GM19324 (cell line): ENCODE measurements around the gene ME3.
"Not testable (repeated sequence)": the region's sequence is repeated elsewhere in the genome, so short reads cannot be mapped to it uniquely, and the experiment has no call there.

Experiments used
- ATAC-seq: cut with Tn5 transposase; IDR thresholded peaks from one replicate; pipeline ENCODE4 v1.9.1; 2021; ENCODE audit warnings: mild to moderate bottlenecking, moderate library complexity; ENCODE audit not compliant: unreplicated experiment, low FRiP score

ME3 gene

GRCh38 chr11:86446924-86447285 is 225.5 kb downstream of the ME3 start:
- no peak for ATAC-seq

- ATAC-seq, result no peak
These were observed 226.1 kb downstream of the ME3 start for GRCh38 chr11:86446163-86446923.

DNA sequence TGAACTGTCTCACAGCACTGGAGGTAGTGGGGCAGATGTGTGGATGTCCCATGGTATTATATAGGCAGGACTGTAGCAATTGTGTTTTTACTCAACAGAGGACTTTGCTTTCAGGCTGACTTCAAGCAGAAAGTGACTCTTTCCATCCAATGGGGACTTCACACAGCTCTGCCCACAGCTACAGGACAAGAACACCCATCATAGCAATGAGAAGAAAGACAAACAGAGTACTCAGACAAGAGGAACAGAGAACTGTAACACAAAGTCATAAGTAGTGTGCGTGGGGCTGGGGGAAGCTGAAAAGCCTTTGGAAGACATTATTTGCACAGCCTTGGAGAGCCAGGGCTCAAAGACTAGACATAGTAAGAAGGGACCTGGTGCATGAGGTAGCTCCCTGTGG is 227.4 kb downstream of the ME3 start:
- no peak for ATAC-seq

DNA sequence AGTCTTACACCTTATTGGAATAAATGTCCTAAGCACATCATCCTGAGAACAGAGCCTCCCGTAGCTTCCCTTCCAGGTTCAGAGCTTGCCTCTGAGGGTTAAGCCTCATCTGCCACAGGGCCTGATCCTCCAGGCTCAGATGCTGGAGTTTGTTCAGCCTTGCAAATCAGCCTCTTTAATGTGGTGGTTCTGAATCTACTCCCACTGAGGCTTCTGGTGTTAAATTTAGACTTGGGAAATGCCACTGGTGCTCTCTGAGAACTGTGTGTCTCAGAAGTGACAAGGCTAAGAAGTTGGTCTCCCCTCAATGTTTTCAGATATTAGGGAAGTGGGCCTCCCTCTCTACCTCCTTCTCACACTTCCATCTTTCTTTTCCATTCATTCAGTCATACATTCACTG is 229.0 kb downstream of the ME3 start:
- no peak for ATAC-seq

GRCh38 chr11:86442827-86443226 is 229.6 kb downstream of the ME3 start:
- ATAC-seq, result no peak

DNA sequence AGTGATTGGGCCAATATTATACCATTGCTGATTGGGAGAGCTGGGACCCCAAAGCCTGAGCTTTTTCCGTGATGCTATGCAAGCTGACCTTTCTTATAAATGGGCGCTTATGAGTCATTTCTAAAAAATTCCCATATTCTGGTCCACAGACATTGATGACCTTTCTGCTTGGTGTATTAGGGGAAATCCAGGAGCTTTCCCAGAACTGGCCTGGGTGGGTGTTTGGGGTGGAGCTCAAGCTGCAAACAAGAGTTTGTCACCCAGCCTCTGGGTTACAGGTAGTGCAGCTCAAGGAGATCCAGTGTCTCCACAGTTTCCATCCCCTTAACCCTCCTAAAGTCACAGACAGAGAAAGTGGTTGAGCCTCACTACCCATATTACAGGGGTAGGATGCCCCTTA is 230.0 kb downstream of the ME3 start:
- ATAC-seq, result no peak

DNA sequence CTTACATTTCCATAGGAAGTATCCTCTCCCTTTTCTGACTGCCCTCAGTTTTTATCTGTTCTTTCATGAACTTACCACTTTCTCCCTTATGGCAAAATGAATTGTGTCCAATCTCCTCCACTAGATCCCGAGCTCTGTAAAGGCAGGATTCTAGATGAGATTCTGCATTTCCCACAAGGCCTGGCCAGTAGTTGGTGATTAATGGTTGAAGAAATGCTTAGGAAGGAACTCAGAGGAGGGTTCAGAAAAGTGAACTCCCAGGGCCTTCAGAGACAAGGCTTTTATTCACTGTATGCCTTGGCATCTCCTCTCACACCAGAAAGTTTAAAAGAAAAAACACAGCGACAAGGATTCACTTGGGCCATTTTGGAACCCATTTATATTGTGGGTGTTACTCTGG is 231.6 kb downstream of the ME3 start:
- no peak for ATAC-seq

DNA sequence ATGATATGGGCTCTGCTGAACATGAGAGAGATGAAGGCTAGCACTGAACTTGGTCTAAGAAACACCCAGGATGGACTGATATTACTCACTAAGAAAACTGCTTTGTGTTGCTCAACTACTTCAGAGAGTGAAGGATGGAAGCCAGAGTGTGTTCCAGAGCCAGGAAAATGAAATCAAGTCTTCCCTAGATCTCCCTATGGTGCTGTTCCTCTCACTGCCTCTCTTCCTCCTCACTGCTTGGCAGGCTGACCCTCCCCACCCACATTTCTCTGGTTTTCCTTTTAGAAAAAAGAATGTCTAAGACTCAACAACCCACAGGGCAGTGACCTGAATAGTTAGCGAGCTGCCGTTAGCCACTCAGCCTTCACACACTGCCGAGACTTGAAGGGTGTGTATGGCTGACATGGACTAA is 232.1 kb downstream of the ME3 start:
- no peak for ATAC-seq

DNA sequence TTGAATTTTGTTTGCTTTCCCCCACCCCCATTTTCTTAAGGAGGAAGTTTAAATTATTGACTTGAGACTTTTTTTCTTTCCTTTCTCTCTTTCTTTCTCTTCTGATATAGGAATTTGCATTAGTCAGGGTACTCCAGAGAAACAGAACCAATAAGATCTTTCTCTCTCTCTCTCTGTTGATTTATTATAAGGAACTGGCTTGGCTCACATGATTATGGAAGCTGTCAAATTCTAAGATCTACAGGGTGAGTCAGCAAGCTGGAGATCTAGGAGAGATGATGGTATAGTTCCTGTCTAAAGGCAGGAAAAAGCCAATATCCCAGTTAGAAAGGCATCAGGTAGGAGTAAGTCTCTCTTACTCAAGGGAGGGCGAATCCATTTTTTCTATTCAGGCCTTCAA is 233.7 kb downstream of the ME3 start:
- no peak for ATAC-seq

GRCh38 chr11:86435711-86436110 is 236.7 kb downstream of the ME3 start:
- ATAC-seq, result no peak

- ATAC-seq, result not testable (repeated sequence)
These were observed 238.9 kb downstream of the ME3 start for GRCh38 chr11:86433361-86434095.

GRCh38 chr11:86431258-86431657 is 241.2 kb downstream of the ME3 start:
- ATAC-seq, result no peak

DNA sequence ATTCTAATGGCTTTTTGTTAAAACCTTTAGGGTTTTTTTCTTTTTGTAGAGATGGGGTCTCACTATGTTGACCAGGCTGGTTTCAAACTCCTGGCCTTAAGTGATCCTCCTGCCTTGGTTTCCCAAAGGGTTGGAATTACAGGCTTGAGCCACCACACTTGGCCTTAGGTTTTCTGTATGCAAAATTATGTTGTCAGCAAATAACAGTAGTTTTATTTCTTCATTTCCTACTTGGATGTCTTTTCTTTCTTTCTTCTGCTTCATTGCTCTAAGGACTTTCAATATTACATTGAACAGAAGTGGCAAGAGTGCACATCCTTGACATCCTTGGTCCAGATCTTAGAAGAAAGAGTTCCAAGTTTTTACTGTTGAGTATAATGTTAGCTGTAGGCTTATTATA is 245.0 kb downstream of the ME3 start:
- no peak for ATAC-seq

GRCh38 chr11:86423488-86423887 is 248.9 kb downstream of the ME3 start:
- ATAC-seq, result not testable (repeated sequence)

- no peak for ATAC-seq
These were observed 250.0 kb downstream of the ME3 start for GRCh38 chr11:86422371-86422770.

- ATAC-seq, result no peak
These were observed 250.5 kb downstream of the ME3 start for GRCh38 chr11:86421946-86422345.

- ATAC-seq, result no peak
These were observed 253.5 kb downstream of the ME3 start for GRCh38 chr11:86418917-86419316.

DNA sequence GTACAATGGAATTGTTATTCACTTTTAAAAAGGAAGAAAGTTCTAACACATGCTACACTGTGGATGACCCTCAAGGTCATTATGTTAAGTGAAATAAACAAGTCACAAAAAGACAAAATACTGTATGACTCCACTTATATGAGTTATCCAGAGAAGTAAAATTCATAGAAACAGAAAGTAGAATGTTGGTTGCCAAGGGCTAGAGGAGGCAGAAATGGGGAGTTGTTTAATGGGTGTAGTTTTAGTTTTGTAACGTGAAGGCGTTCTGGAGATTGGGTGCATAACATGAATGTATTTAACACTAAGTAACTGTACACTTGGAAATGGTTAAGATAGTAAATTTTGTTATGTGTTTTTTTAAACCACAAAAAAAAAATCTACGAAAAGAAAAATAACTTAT is 253.9 kb downstream of the ME3 start:
- no peak for ATAC-seq

GRCh38 chr11:86418106-86418505 is 254.3 kb downstream of the ME3 start:
- no peak for ATAC-seq

GRCh38 chr11:86416951-86417350 is 255.5 kb downstream of the ME3 start:
- ATAC-seq, result not testable (repeated sequence)

DNA sequence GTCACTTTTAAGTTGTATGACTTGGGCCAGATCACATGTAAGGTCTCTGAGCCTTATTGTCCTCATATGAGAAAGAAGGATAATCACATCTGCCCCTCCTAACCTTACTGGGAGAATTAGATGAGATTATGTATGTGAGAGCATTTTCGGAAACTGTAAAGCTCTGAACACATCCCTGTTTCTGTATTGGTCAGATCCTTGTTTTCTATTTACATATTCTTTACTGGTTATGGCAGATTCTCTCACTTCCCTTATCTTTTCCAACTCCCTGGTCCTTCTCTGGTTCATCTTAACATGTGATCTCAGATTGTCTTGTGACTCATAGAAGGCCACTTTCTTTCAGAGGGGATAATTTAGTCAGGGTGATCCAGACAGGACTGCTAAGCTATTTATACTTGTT is 255.9 kb downstream of the ME3 start:
- no peak for ATAC-seq

- ATAC-seq, result no peak
These were observed 257.4 kb downstream of the ME3 start for GRCh38 chr11:86415026-86415425.
